GM18519 (cell line): ENCODE data around the gene TDRD9.
"Not testable (repeated sequence)": the region's sequence is repeated elsewhere in the genome, so short reads cannot be mapped to it uniquely, and the experiment has no call there.

ENCODE experiments used
- ATAC-seq: cut with Tn5 transposase; IDR thresholded peaks from one replicate; pipeline ENCODE4 v1.9.1; 2021; ENCODE audit warnings: mild to moderate bottlenecking, moderate library complexity; ENCODE audit not compliant: unreplicated experiment, low FRiP score

TDRD9 gene

DNA sequence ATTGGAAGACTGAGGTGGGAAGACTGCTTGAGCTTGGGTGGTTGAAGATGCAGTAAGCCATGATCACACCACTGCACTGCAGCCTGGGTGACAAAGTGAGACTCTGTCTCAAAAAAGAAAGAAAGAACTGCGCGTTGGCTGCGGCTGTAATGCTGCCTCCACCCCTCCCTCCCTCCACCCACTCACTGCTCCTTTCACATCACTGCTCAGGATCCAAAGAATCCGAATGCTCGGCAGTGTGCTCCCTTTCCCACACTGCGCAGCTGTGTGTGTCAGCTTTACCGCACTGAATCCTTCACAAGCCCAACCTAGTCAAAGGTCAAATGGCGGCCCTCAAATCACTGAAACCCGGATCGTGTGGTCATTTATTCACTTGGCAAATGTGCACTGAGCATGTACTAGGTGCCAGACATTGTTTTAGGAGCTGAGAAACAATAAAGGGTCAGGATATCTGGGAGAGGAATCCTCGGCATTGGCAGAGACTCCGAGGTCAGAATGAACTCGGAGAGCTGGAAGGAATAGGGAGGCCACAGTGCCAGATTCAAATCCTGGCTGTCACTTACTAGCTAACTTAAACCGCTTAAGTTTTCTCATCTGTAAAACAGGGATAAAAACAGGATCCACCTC, 11.5 kb upstream of the TDRD9 start:
- ATAC-seq = no peak

DNA sequence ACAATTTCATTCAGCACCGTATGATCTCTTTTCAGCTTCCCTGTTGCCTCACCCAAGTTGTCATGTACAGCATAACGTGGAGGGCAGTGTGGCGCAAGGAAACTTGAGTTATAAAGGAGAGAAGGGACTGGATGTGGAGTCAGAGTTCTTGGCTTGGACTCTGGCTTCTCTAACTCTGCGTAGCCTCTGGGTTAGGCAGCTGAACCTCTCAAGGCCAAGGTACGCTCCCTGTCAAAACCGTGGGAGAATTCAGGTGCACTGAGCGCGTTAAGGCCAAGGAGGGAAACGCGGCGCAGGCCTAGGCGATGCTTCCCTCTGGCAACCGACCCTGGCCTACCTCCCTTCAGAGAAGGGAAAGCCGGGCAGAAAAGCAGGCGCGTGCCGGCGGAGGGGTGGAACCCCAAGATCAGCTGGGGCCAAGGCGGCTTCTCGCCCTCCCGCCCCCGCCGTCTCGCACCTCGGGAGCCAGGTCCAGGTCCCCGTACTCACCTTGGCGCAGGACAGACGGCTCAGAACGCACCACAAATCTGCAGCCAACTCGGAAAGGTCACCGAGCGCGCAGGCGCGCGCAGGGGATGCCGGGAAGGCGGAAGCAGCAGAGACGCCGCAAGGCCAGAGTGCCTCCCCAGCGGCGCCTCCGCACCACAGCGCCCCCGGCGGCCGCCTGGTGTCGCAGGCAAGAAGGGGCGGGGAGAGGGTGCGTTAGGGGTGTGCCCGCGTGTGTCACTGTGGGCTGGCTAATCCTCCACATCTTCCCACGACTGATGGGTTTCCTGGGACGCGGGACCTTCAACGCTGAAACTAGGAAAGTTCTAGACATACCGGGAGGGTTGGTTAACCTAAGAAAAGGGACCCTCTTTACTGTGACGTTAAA, 7.0 kb upstream of the TDRD9 start:
- ATAC-seq = peak; percentile 90

DNA sequence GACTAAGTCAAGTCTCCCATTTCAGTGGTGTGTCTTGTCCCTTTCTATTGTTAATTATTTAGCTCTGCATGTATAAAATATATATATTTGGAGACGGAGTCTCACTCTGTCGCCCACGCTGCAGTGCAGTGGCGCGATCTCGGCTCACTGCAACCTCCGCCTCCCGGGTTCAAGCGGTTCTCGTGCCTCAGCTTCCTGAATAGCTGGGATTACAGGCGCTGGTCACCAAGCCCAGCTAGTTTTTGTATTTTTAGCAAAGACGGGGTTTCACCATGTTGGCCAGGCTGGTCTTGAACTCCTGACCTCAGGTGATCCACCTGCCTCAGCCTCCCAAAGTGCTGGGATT, 6.4 kb upstream of the TDRD9 start:
- not testable (repeated sequence) for ATAC-seq

DNA sequence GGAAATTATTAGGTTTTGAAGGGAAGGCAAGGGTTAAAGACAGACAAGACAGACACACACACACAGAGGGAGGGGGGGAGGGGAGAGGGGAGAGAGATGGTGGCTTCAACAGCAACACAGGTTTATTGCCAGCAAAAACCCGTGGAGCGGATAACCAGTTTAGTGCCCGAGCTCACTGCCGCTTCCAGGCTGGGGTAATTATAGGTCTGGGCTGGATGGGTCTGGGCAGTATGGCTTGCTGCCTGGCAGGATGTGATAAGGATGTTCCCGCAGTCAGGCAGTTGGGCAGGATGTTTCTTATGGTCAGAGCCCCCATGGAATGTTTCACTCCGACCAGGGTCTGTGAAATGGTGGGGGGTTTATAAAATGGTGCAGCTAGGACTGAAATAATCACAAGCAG, 4.4 kb upstream of the TDRD9 start:
- ATAC-seq = no peak

DNA sequence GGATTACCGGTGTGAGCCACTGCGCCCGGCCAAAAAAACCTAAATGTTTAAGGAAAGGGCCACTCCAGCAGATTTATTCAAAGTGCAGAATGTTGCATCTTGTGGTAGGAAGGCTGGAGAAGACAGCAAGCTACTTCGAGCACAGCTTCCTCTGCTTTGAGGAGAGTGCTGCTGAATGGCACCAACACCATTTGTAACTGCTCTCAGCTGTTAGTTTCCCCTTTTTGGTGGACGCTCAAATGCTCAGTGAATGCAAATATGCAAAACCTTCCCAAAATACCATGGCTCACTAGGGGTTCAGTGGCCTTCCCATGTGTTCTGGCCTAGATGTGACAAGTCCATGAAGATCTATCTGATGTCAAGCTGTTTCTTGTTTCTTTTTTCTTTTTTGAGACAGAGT, 2.9 kb upstream of the TDRD9 start:
- no peak for ATAC-seq

DNA sequence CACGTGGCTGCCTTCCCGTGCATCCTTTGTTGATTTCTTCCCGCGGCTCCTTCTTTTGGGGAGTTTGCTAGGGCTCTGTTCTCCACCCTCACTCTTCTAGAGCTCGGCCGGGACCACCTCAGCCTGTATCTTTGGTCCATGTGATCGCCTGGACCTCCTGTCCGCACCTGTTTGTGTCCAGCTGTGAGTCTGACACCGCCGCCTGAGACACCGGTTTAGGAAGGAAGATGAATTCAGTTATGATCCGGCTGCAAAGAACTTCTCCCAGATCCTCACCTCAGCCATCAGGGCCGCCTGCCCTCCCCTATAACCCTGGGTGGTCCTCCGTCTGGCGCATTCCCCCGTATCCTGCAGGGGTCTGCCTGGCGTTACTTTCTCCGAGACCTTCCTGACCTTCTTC, 690 bp upstream of the TDRD9 start:
- no peak for ATAC-seq

DNA sequence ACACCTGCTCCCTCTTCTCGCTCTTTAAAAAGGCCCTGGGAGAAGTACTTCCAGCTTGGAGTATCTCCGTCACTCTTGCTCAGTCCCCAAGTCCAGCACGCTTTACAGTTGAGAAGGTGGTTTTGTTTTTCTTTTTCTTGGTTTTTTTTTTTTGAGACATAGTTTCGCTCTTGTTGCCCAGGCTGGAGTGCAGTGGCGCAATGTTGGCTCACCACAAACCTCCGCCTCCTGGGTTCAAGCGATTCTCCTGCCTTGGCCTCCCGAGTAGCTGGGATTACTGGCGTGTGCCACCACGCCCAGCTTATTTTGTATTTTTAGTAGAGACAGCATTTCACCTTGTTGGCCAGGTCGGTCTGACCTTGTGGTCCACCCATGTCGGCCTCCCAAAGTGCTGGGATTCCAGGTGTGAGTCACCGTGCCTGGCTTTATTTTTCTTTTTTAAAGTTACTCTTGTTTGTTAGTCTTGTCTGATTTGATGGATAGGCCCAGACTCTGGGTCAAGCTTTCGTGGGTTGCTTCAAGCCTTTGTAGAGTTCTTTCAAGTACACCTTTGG, 1.9 kb downstream of the TDRD9 start:
- no peak for ATAC-seq

DNA sequence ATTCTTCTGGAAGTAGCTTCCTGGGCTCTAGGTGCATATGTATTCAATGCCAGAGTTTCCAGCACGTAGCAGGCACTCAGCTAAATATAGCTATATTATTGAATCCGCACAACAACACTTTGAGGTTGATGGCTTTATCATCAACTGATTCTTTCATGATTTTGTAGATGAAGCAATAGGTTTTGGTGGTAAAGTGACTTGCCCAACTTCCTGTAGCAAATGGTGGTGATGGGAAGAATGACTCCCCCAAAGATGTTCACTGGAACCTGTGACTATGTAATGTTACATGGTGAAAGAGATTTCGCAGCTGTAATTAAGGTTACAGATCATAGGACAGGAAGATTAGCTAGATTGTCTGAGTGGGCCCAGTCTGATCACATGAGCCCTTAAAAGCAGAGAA, 3.2 kb downstream of the TDRD9 start:
- no peak for ATAC-seq

DNA sequence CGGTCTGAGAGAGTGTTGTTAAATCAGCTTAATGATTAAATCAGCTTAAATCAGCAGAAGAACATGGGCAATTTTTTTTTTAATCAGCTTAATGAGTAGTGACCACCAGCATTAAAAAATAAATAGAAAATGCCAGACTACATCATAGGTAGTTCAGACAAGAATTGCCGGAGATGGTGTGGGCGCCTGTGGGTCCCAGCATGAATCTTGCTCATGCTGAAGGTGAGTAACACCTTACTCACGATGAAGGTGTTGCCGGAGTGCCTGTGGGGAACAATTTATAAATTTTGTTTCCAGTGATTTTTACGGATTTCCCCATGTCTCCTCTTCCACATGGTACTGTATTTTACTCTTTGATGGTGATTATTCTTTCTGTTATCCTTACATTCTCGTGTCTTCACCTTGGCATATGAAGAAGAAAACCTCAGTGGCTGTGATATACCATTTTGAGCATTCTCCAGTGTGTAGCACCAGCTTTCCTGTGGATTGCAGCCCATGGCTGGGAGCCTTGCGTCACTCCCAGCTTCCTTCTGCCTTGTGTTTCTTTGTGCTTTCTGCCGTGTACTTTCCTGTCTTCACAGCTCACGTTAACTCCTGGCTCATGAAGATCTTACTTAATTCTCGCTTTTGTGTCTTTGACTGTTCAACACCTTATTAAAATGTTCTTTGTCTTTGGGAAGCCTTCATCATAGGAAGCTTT, 4.7 kb downstream of the TDRD9 start:
- ATAC-seq = no peak

DNA sequence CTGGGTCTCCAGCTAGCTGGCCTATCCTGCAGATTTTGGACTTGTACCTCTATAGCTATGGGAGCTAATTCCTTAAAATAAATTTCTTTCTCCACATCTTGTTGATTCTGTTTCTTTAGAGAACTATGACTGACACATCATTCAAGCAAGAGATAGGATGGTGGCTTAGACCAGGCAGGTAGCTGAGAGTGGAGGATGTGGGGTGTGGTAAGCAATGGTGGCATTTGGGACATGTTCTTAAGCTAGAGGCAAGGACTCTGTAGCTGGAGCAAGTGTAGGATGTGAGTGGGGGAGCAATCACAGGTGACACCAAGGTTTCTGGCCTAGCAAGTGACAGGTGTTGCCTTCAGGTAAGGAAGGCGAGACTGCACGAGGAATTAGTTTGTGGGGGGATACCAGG, 6.8 kb downstream of the TDRD9 start:
- ATAC-seq = no peak

DNA sequence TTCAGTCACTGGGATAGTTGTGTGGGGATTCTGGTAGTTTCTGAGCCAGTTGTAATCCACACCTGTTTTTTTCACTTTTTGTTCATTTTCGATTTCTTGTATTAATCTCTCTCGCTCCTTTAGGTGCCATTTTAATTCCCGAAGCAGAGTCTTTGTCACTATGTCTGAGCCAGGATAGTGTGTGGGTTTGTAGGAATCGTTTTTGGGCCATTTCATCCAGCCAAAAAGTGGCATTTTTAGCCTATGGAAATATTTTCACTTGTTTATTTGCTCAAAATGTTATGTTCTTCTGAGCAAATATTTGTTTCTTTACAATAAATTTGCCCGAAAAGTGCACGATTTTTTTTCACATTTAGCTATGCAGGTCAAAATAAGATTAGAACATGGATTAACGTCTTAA, 13.2 kb downstream of the TDRD9 start:
- no peak for ATAC-seq

DNA sequence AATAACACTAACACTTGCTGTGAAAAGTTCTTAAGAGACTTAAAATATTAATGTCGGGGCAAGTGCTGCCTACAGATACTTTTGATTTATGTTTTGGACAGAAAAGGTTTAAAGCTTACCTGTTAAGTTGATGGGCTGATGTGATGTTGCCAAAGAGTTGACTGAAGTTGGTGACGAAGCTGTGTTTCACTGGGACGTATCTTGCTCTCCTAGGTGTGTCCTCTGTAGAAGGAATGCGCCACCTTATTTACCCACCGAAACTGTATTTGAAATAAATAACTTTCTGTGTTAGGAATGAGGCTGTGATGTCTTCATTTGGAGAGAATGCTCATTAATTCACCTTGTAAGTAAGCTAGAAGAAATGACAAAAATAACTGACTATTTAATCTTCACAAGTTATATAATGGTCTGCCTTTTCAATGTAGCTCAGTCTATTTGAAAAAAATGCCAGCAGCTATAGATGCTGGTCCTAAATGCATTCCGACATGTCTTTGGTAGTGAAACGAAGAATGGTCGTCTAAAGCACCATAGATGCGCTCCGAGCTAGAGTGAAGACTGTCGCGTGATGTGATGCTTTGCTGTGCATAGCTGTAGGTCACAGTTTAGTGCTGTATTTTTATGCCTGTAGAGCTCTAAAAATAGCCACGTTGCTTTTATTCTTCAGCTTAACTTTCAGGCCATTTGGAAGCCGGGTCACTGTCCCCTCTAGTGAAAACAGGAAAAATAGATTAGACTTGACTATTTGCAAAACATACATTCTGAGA, 13.9 kb downstream of the TDRD9 start, which contains the start of gene RD3L:
Gene RD3L (minus strand): TSS at position 557 of the 764 bp plus-strand sequence. CDS start 834 bp downstream, outside the sequence.
- ATAC-seq = no peak

DNA sequence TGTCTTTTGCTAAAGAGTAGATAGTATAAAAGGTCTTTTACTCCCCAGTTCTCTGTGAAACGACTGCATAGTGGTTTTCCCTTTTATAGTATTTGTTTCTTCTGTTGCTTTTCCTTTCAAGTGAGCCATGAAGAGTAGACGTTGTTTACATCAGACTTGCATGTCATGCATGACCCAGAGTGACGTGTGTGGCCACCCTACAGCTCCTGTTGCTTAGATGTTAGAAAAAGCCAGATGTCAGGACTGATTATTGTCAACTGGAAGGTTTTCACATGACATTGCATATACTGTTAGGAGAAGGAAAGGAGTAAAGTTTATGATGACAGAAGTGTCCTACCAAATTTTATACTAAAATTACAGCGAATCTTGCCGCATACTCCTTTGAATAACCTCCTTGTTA, 15.4 kb downstream of the TDRD9 start:
- ATAC-seq = no peak

DNA sequence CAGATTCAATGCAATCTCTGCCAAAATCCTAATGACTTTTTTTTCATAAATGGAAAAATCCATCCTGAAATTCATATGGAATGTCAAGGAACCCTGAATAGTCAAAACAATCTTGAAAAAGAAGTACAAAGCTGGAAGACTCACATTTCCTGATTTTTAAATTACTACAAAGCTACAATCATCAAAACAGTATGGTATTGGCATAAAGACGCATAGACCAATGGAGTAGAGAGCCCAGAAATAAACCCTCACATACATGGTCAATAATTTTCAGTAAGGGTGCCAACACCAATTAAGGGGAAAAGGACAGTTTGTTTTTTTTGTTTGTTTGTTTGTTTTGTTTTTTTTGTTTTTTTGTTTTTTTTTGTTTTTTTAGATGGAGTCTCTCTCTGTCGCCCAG, 18.7 kb downstream of the TDRD9 start:
- ATAC-seq = no peak

DNA sequence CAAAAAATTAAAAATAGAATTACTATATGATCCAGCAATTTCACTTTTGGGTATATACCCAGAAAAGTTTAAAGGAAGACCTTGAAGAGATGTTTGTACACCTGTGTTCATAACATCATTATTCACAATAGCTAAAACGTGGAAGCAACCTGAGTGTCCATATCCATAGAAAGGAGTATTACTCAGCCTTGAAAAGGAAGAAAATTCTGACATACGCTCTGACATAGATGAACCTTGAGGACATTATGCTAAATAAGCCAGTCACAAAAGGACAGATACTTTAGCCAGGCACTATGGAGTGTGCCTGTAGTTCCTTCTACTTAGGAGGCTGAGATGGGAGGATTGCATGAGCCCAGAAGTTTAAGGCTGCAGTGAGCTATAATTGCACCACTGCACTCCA, 20.2 kb downstream of the TDRD9 start:
- ATAC-seq = no peak

DNA sequence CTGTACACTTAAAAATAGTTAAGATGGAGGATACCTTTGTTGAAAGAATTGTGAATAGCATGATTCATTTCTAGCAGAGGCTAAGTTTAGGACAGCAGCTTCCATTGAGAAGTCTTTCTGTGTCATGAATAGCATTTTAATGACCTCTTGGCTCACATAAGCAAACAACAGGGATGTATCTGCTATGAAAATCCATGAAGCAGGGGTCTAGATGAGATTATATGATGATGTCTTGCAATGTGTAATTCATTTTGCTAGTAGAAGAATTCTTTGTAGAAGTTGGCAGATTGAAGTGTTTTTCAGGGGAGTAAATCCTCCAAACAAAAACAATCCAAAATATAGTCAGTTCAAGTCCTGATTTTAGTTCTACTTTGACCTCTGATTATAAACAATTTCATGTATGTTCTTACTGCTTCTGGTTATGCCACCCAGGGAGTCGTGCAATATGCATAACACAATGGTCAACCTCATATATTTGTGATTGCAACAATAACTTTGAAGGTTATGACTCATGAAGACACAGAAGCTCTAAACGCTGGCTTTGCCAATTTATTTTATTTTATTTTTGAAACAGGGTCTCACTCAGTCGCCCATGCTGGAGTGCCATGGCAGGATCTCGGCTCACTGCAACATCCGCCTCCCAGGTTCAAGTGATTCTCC, 21.0 kb downstream of the TDRD9 start:
- ATAC-seq = no peak

DNA sequence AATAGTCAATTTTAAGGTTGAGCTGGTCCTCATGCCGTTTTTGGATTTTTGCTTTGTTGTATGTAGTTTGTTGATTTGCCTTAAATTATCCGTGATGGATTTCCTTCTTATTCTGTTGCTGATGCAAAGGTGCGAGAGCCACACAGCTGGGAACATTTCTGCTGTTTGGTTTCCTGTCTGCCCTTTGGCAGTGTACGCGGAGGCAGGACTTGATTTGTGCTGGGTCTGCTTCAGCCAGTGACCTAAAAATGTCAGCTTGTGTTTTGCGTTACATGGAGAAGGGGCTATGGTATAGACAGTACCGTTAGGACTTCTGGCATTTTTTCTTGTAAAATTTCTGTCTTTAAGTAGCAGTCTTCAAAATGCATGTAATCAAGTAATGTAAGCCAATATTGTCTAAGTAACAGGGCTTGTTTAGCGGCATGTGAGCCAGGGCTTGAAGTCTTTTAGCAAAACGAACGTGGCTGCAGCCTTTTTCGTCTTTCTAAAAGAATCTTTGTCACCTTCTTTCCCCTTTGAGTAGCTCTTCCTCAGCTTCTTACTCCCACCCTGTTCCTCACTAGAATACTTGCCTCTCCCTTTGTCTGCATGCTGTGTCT, 32.3 kb downstream of the TDRD9 start:
- ATAC-seq = no peak

DNA sequence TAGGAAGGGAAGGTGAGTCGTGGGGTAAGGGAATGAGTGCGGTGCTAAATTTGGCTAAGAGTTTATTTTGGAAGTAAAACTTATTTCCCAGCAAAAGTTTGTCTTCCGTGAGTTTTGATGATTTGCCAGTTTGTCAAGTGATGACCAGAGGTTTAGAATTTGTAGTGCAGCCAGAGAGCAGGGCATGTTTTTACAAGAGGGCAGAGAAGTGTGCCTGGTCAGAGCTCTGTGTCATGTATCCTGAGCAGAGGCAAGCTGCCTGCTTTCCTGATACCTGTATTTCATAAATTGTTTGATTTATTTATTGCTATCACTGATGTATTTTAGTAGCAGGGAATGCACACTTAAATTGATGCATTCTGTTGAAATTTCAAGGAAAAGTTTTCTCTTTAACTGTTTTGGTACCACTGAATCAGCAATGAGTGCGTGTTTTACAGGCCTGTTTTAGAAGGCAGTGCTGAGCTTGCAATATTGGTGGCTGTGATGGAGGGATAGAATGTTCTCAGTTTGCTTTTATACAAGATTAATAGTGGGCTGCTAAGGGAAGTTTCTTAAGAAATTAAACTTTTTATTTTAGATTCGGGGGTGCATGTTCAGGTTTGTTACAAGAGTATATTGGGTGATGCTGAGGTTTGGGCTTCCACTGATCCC, 33.8 kb downstream of the TDRD9 start:
- ATAC-seq = no peak

DNA sequence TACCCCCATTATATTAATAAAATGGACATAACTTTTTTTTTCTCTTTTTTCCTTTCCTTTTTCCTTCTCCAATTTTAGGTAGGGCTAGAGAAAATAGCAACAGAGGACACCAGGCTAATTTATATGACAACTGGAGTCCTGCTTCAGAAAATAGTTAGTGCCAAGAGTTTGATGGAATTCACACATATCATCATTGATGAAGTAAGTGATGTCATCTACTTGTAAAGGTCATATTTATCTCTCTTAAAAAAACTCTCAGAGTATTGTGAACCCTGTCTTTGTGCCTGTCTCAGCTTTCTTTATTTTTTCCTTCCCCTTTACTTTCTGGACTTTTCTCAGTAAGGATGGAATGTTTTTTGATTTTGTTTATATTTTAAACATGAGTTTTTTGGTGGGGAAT, 38.4 kb downstream of the TDRD9 start:
- ATAC-seq = no peak
